CD4-positive, alpha-beta T cell (primary cell): ENCODE data around the gene UEVLD. TPM values are rescaled to one million over a fixed set of nuclear protein-coding genes. Genes with fewer than 3 reads are reported as not detected.
A peak's percentile ranks its signal among the peaks of the same experiment; 100 is the strongest.

ENCODE experiments used
- ATAC-seq: fragments of 200-7000 bp; cut with Tn5 transposase; one replicate; pipeline ENCODE4 v1.10.0; 2022; ENCODE audit warnings: mild to moderate bottlenecking; ENCODE audit not compliant: poor library complexity
- CTCF ChIA-PET: fragments of 350-600 bp; sonication (Branson Sonifier 250); formaldehyde crosslinking; loops from one replicate; lab custom pipeline; 2021; ENCODE audit warnings: antibody characterized with exemption, inconsistent platforms; lab: Charles Lee
- POLR2A ChIA-PET: fragments of 350-600 bp; sonication (Branson Sonifier 250); formaldehyde crosslinking; loops from one replicate; lab custom pipeline; 2021; ENCODE audit warnings: antibody characterized with exemption, inconsistent platforms; lab: Charles Lee
- DNase-seq, 14 experiments: peaks; one replicate each; pipeline ENCODE4 v3.0.0-alpha.2; 2013 to 2020; ENCODE audit warnings: mixed read lengths in 2 of 14
- H3K27ac ChIP-seq, 2 donors: one replicate each; pipeline versions ENCODE4 v1.5.1 to v1.7.0; 2013; ENCODE audit warnings: low read length in 2 of 2, low read depth in 1 of 2, mild to moderate bottlenecking in 1 of 2
- H3K27me3 ChIP-seq, 2 experiments: 1 replicate in 1 of 2; 2 replicates in 1 of 2; pipeline versions ENCODE4 v1.6.1 to v1.7.0; 2013; ENCODE audit warnings: low read length in 2 of 2, control low read depth in 1 of 2, mild to moderate bottlenecking in 1 of 2, moderate library complexity in 1 of 2; ENCODE audit not compliant: insufficient read depth in 2 of 2, control insufficient read depth in 1 of 2
- H3K36me3 ChIP-seq: one replicate; pipeline ENCODE4 v1.6.1; 2013; ENCODE audit warnings: low read length, control low read depth; ENCODE audit not compliant: insufficient read depth
- H3K4me1 ChIP-seq: one replicate; pipeline ENCODE4 v1.6.1; 2013; ENCODE audit warnings: low read length, control low read depth; ENCODE audit not compliant: insufficient read depth
- H3K4me3 ChIP-seq: one replicate; pipeline ENCODE4 v1.5.1; 2013; ENCODE audit warnings: mild to moderate bottlenecking, low read length, moderate library complexity
- H3K9me3 ChIP-seq, 2 experiments: 1 replicate in 1 of 2; 2 replicates in 1 of 2; pipeline versions ENCODE4 v1.6.1 to v1.7.0; 2013; ENCODE audit warnings: low read length in 2 of 2, mild to moderate bottlenecking in 2 of 2, control low read depth in 1 of 2, moderate library complexity in 1 of 2; ENCODE audit not compliant: control insufficient read depth in 1 of 2, insufficient read depth in 1 of 2
- H3K27ac Mint-ChIP-seq: one replicate; pipeline ENCODE4 v1.8.0; 2020; ENCODE audit warnings: mixed read lengths
- H3K27me3 Mint-ChIP-seq: one replicate; pipeline ENCODE4 v1.8.0; 2021; ENCODE audit warnings: mixed read lengths
- H3K36me3 Mint-ChIP-seq: one replicate; pipeline ENCODE4 v1.8.0; 2021; ENCODE audit warnings: low read depth, mixed read lengths
- H3K4me1 Mint-ChIP-seq: one replicate; pipeline ENCODE4 v1.8.0; 2021; ENCODE audit warnings: low read depth, mixed read lengths
- H3K4me3 Mint-ChIP-seq: one replicate; pipeline ENCODE4 v1.8.0; 2020; ENCODE audit warnings: mild to moderate bottlenecking, mixed read lengths
- H3K9me3 Mint-ChIP-seq: one replicate; pipeline ENCODE4 v1.8.0; 2020; ENCODE audit warnings: mixed read lengths
- intact Hi-C, 2 experiments: fragments of 100-400 bp; cut with DNase I in 1 of 2; cut with micrococcal nuclease in 1 of 2; formaldehyde crosslinking; loops; one replicate each; pipeline versions ENCODE4 v1.15.1 to v1.9.0; 2023 to 2025; cut with DNase I, micrococcal nuclease
- total RNA-seq, 174 experiments: library from RNA in 2 of 174; stranded (reverse) in 2 of 174; gene quantifications; one replicate each; pipeline ENCODE4 v1.2.3 and lab custom pipeline; 2021 to 2026
- TF ChIP-seq, protein P1 (sequence below): fragments of 200-600 bp; IDR thresholded peaks from one replicate; pipeline ENCODE4 v1.8.0; 2022; ENCODE audit warnings: antibody characterized with exemption, mild to moderate bottlenecking

The UEVLD gene
- total RNA-seq, 2 experiments from 2014 or later: 1.5 to 2.9 TPM

DNA sequence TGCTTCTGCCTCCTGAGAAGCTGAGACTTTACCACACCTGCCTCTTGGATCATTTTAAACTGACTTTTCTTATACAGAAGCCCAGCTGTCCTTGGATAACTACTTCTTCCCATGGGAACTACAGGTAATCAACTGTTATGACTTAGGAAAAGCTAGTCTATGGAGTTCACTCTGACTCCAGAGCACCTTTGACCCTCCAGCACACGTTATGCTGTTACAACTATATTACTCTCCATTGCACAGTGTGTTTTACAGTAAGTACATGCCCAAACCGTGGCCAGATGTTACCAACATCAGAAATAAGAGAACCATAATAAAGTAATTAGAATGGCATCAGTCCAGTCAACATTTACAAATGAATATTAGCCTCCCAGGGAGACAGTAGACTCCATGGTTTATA lies 40.5 kb downstream of the UEVLD start:
- TF ChIP-seq, protein P1, sequence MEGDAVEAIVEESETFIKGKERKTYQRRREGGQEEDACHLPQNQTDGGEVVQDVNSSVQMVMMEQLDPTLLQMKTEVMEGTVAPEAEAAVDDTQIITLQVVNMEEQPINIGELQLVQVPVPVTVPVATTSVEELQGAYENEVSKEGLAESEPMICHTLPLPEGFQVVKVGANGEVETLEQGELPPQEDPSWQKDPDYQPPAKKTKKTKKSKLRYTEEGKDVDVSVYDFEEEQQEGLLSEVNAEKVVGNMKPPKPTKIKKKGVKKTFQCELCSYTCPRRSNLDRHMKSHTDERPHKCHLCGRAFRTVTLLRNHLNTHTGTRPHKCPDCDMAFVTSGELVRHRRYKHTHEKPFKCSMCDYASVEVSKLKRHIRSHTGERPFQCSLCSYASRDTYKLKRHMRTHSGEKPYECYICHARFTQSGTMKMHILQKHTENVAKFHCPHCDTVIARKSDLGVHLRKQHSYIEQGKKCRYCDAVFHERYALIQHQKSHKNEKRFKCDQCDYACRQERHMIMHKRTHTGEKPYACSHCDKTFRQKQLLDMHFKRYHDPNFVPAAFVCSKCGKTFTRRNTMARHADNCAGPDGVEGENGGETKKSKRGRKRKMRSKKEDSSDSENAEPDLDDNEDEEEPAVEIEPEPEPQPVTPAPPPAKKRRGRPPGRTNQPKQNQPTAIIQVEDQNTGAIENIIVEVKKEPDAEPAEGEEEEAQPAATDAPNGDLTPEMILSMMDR: no peak
- no peak overlapping the region for H3K27ac Mint-ChIP-seq
- H3K4me3 Mint-ChIP-seq: no peak overlapping the region
- no peak for DNase-seq
- Histone ChIP-seq H3K4me3 (no peak overlapping the region), H3K36me3 (peaks cover 21% of the 10 kb centered on the region), H3K4me1 (no peaks in the 10 kb centered on the region), H3K9me3 (no peaks in the 10 kb centered on the region), H3K27ac (no peak overlapping the region), H3K27me3 (no peaks in the 10 kb centered on the region)
- intact Hi-C loops: no loop called here
- ATAC-seq: no peak
- no peaks in the 10 kb centered on the region for H3K9me3 Mint-ChIP-seq
- CTCF ChIA-PET: no interaction called here
- POLR2A ChIA-PET: no interaction called here
- H3K4me1 Mint-ChIP-seq: no peaks in the 10 kb centered on the region
- H3K27me3 Mint-ChIP-seq: no peaks in the 10 kb centered on the region
- H3K36me3 Mint-ChIP-seq: peaks cover 5% of the 10 kb centered on the region

DNA sequence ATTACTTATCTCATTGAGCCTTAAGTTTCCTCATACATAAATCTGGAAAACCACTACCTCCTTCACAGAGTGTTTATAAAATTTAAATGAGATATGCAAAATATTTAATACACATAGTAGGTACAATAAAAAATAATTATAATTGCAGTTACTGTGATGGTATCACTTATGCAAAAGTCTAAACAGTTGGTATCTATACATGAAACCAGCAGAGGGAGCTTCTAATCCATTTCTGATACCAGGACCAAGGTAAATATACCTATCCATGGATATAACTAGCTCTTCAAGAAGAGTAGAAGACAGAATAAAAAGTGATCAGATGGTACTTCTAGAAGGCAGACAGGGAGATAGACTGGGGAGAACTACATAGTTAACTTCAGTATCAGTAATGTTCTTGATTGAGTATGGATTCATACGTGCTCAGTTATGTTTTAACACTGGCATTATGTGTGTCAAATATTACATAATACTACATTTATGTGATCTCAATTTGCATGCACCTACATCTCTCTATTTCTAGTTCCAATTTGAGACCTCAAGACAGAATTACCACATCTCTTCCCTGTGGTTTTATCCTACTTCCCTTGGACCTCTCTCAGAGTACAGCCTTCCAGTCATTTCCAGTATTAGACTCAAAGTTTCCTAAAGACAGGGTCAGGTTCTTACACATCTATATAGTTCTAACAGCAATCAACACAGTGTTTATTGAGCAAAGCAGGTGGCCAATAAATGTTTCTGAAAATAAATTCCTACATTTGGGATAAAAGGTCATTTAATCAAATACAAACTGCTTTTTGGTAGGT lies 48.1 kb downstream of the UEVLD start:
- Mint-ChIP-seq H3K9me3 (no peaks in the 10 kb centered on the region), H3K4me3 (no peak overlapping the region), H3K27me3 (no peaks in the 10 kb centered on the region), H3K4me1 (no peaks in the 10 kb centered on the region), H3K36me3 (no peaks in the 10 kb centered on the region), H3K27ac (peak overlapping the region; percentile 21)
- H3K4me3 ChIP-seq: no peak overlapping the region
- TF ChIP-seq, protein P1: peak; percentile 79
- intact Hi-C loops: loop anchor here (1.0 to 5.0 kb wide), 3 partner anchors 112 to 224 kb away; no protein-coding TSS in a partner anchor
- no peaks in the 10 kb centered on the region for H3K4me1 ChIP-seq
- peak in 3 of 14 experiments; percentile 65 to 71 (median 66) for DNase-seq
- no peaks in the 10 kb centered on the region for H3K27me3 ChIP-seq
- ATAC-seq: peak; percentile 77
- no peaks in the 10 kb centered on the region for H3K9me3 ChIP-seq
- ChIA-PET POLR2A (interaction anchor here (0.7 to 1.8 kb wide), 6 partner anchors 14 to 226 kb away, joined by 3 to 11 read pairs (median 4); partner anchors contain the start of genes HPS5 and TSG101), CTCF (interaction anchor here (0.5 to 2.4 kb wide), 18 partner anchors 14 to 224 kb away, joined by 3 to 15 read pairs (median 4); partner anchors contain the start of genes SPTY2D1, TMEM86A, TSG101 and UEVLD)
- no peak overlapping the region for H3K27ac ChIP-seq
- peaks cover 7% of the 10 kb centered on the region for H3K36me3 ChIP-seq

DNA sequence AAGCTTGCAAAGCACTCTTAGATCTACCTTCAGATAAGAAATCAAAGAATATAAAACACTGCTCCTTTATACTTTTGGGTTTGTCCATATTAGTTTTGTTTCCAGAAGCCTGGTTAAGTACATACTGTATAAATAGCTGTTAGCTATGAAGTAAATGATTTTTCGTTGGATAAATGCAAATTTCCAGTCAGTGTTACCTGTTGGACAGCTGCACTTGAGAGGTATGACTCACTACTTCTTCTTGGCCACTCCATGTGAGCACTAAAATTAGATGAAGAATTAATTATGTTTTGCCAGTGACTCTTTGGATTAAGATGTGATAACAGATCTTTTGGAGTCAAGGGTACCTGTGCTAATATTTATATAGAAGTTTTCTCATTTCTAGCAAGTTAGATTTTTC lies 52.3 kb downstream of the UEVLD start:
- Mint-ChIP-seq H3K36me3 (no peaks in the 10 kb centered on the region), H3K9me3 (no peaks in the 10 kb centered on the region), H3K27me3 (no peaks in the 10 kb centered on the region), H3K4me3 (no peak overlapping the region), H3K4me1 (peaks cover 2% of the 10 kb centered on the region), H3K27ac (no peak overlapping the region)
- intact Hi-C loops: no loop called here
- no peak overlapping the region for H3K27ac ChIP-seq
- H3K4me3 ChIP-seq: no peak overlapping the region
- TF ChIP-seq, protein P1: no peak
- ChIA-PET CTCF (no interaction called here), POLR2A (interaction anchor here (1.0 kb wide), 1 partner anchor 9 kb away, joined by 3 read pairs; the partner anchor contains the start of gene TSG101)
- no peaks in the 10 kb centered on the region for H3K4me1 ChIP-seq
- no peak for ATAC-seq
- no peaks in the 10 kb centered on the region for H3K27me3 ChIP-seq
- no peaks in the 10 kb centered on the region for H3K36me3 ChIP-seq
- no peaks in the 10 kb centered on the region for H3K9me3 ChIP-seq
- DNase-seq: no peak
